H1 (cell line): ENCODE data around the gene GLCE.

Experiments used
- CBX8 ChIP-seq: fragments of 300-800, 300-1000 bp; sonication (generic); IDR thresholded peaks from 2 replicates; pipeline ENCODE4 v1.7.1; 2016; ENCODE audit warnings: low read depth, low read length, borderline replicate concordance
- EZH2 ChIP-seq: fragments of 200-600 bp; sonication (generic); IDR thresholded peaks from 2 replicates; pipeline ENCODE4 v1.7.1; 2012; ENCODE audit warnings: low read depth, mild to moderate bottlenecking, moderate library complexity, low read length, inconsistent platforms; ENCODE audit not compliant: severe bottlenecking
- POLR2AphosphoS5 ChIP-seq: IDR thresholded peaks from 2 replicates; pipeline ENCODE4 v1.6.1; 2011; ENCODE audit warnings: low read depth, low read length
- TF ChIP-seq, protein P1 (sequence below), 3 experiments: IDR thresholded peaks; 1 replicate in 2 of 3; 2 replicates in 1 of 3; pipeline versions ENCODE4 v1.5.1 to v1.6.1; 2011; ENCODE audit warnings: low read length in 3 of 3, mild to moderate bottlenecking in 3 of 3, inconsistent platforms in 2 of 3, low read depth in 1 of 3, moderate library complexity in 1 of 3; ENCODE audit not compliant: insufficient read depth in 1 of 3; ENCODE audit errors: control extremely low read depth in 1 of 3
- TF ChIP-seq, protein P2 (sequence below): IDR thresholded peaks from 2 replicates; pipeline ENCODE4 v1.6.1; 2012; ENCODE audit warnings: inconsistent platforms

DNA sequence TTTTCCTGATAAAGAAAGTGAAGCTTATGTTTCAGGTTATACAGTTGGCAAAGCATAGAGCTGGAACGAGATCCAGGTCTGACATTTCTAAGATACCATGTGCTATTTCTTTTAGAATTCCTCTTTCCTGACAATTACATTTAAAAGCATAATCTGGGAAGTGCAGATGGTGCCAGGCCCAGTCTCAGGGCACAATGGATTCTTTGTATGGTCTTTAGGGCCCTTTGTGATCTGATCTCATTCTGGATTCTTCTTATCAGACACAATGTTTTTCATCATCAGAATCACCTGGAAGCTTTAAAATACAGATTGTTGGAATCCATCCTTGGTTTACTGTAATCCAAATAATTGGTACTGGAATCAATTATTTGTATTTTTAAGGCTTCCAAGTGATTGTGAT is 18.6 kb upstream of the GLCE start:
- TF ChIP-seq, protein P1, sequence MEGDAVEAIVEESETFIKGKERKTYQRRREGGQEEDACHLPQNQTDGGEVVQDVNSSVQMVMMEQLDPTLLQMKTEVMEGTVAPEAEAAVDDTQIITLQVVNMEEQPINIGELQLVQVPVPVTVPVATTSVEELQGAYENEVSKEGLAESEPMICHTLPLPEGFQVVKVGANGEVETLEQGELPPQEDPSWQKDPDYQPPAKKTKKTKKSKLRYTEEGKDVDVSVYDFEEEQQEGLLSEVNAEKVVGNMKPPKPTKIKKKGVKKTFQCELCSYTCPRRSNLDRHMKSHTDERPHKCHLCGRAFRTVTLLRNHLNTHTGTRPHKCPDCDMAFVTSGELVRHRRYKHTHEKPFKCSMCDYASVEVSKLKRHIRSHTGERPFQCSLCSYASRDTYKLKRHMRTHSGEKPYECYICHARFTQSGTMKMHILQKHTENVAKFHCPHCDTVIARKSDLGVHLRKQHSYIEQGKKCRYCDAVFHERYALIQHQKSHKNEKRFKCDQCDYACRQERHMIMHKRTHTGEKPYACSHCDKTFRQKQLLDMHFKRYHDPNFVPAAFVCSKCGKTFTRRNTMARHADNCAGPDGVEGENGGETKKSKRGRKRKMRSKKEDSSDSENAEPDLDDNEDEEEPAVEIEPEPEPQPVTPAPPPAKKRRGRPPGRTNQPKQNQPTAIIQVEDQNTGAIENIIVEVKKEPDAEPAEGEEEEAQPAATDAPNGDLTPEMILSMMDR (IDR thresholded peaks at IDR 0.05; ENCODE audit: control extremely low read depth in 1 of 3, insufficient read depth in 1 of 3, low read depth in 1 of 3, low read length in 3 of 3) = no peak
- TF ChIP-seq CBX8 (no peak), EZH2 (no peak), POLR2AphosphoS5 (no peak)
- TF ChIP-seq, protein P2, sequence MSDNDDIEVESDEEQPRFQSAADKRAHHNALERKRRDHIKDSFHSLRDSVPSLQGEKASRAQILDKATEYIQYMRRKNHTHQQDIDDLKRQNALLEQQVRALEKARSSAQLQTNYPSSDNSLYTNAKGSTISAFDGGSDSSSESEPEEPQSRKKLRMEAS = no peak
